Heart right ventricle (tissue), 16 donors: ENCODE results near the gene RNU6-8. TPM values are rescaled to one million over a fixed set of nuclear protein-coding genes. Genes with fewer than 3 reads are reported as not detected.

Experiments
- ATAC-seq, 8 donors: fragments of 200-7000 bp; cut with Tn5 transposase; one replicate each; pipeline ENCODE4 v1.9.1; 2020; ENCODE audit warnings: mild to moderate bottlenecking in 8 of 8, moderate library complexity in 8 of 8, moderate number of reproducible peaks in 1 of 8
- DNase-seq, 2 donors: peaks; one replicate each; pipeline ENCODE4 v3.0.0-alpha.2; 2020
- H3K27ac ChIP-seq, 10 donors: fragments of 200-600 bp; sonication (generic) in 2 of 10; one replicate each; pipeline versions ENCODE4 v1.5.0 to v1.8.0; 2020 to 2022; ENCODE audit warnings: mild to moderate bottlenecking in 3 of 10
- H3K27me3 ChIP-seq, 7 donors: fragments of 200-600 bp; one replicate each; pipeline ENCODE4 v1.8.0; 2021 to 2022; ENCODE audit warnings: mild to moderate bottlenecking in 2 of 7
- H3K36me3 ChIP-seq, 9 donors: fragments of 200-600 bp; sonication (generic) in 1 of 9; one replicate each; pipeline versions ENCODE4 v1.5.0 to v1.8.0; 2020 to 2022; ENCODE audit warnings: mild to moderate bottlenecking in 2 of 9
- H3K4me1 ChIP-seq, 9 donors: fragments of 200-600 bp; sonication (generic) in 1 of 9; one replicate each; pipeline versions ENCODE4 v1.5.0 to v1.8.0; 2020 to 2022; ENCODE audit warnings: mild to moderate bottlenecking in 4 of 9
- H3K4me3 ChIP-seq, 10 donors: fragments of 200-600 bp; sonication (generic) in 2 of 10; one replicate each; pipeline versions ENCODE4 v1.5.0 to v1.8.0; 2020 to 2022; ENCODE audit warnings: mild to moderate bottlenecking in 7 of 10, moderate library complexity in 2 of 10
- H3K9me3 ChIP-seq, 11 donors: fragments of 200-600 bp in 10 of 11; sonication (generic) in 2 of 11; one replicate each; pipeline versions ENCODE4 v1.5.0 to v1.8.0; 2013 to 2022; ENCODE audit warnings: mild to moderate bottlenecking in 2 of 11, control low read depth in 1 of 11, moderate library complexity in 1 of 11
- whole genome bisulfite sequencing, 2 donors: extraction: QIAGEN DNeasy Blood & Tissue Kit; methylation state at CpG; one replicate each; pipeline ENCODE4 v1.1.7; 2013; ENCODE audit warnings: inconsistent platforms in 1 of 2; 5-methylcytosine and 5-hydroxymethylcytosine counted together
- intact Hi-C, 10 donors: fragments of 100-400 bp; cut with DNase I; formaldehyde crosslinking; loops; one replicate each; pipeline versions ENCODE4 v1.11.1 to v1.14.2; 2022
- polyA plus RNA-seq, 2 donors: library from polyadenylated mRNA; stranded (reverse); fragments of 200-250 nt; gene quantifications; one replicate each; pipeline ENCODE4 v1.2.3, GENCODE V29; 2013
- total RNA-seq, 10 donors: library from RNA; stranded (reverse); fragmentation: NEBNext Ultra II Directional in 3 of 10; extraction: Animal tissue kit (Norgen Biotek cat#: 25700) in 3 of 10; gene quantifications; one replicate each; pipeline versions ENCODE4 v1.2.1 to v1.2.4, GENCODE V29; 2021 to 2023
- TF ChIP-seq, protein P1 (sequence below), 9 donors: fragments of 200-600 bp; sonication (generic) in 2 of 9; IDR thresholded peaks; one replicate each; pipeline versions ENCODE4 v1.5.0 to v1.8.0; 2021 to 2022; ENCODE audit warnings: antibody characterized with exemption in 9 of 9, mild to moderate bottlenecking in 5 of 9, moderate library complexity in 1 of 9
- donor health status: Arrhythmogenic right ventricular cardiomyopathy.
- donor health status: ischemic (EF 13 %, LVEDD 7.1; RV severe dilation, severe dysfunction).
- donor health status: healthy with polysubstance abuse.
- donor health status: DM: no; HTN: yes; CAD: no.
- donor health status: DM: no; HTN: no; CAD: no.
- donor health status: ischemic (EF 25% LVEDD 6.9; RV normal size, moderate dysfunction).
- donor health status: ischemic (EF 25% LVEDD 5.7; RV mildly dilated, moderate dysfunction).
- donor health status: healthy.
- donor health status: DM: yes; HTN: yes; CAD: no.
- donor health status: Ischemic cardiomyopathy.
- donor health status: ischemic (EF 35%, LVEDD 5.7; RV mildly dilated, moderate dysfunction).
- donor health status: nonischemic (EF 11% LVEDD 7.7; RV severe dilation, severe dysfunction).
- donor health status: DM: yes; HTN: yes; CAD: no.
- donor health status: PGD.
- donor health status: ischemic (EF 29% LVEDD 5.4; RV normal size, mild dysfunction).
- donor health status: nonischemic (EF 23%, LVEDD 6.1; RV moderate dilation, normal function).

Gene RNU6-8
- total and polyA plus RNA-seq, 12 donors: not detected

- no peak for DNase-seq
- 60 to 75% methylated on average over 1 of the region's 1 CpG for WGBS, 2 donors
- Histone ChIP-seq H3K27me3 (no peaks in the 10 kb centered on the region), H3K4me1 (peaks cover 0 to 38% (median 18%) of the 10 kb centered on the region in 9 donors), H3K4me3 (no peak overlapping the region), H3K9me3 (no peaks in the 10 kb centered on the region), H3K36me3 (no peaks in the 10 kb centered on the region), H3K27ac (peak overlapping the region in 2 of 10 donors; percentile 74 to 79)
- TF ChIP-seq, protein P1, sequence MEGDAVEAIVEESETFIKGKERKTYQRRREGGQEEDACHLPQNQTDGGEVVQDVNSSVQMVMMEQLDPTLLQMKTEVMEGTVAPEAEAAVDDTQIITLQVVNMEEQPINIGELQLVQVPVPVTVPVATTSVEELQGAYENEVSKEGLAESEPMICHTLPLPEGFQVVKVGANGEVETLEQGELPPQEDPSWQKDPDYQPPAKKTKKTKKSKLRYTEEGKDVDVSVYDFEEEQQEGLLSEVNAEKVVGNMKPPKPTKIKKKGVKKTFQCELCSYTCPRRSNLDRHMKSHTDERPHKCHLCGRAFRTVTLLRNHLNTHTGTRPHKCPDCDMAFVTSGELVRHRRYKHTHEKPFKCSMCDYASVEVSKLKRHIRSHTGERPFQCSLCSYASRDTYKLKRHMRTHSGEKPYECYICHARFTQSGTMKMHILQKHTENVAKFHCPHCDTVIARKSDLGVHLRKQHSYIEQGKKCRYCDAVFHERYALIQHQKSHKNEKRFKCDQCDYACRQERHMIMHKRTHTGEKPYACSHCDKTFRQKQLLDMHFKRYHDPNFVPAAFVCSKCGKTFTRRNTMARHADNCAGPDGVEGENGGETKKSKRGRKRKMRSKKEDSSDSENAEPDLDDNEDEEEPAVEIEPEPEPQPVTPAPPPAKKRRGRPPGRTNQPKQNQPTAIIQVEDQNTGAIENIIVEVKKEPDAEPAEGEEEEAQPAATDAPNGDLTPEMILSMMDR (IDR thresholded peaks at IDR 0.05): no peak
- intact Hi-C loops: no loop called here
- ATAC-seq: no peak
Measured at GRCh38 chr14:32233260-32233659, 30.2 kb upstream of the RNU6-8 start.

- intact Hi-C loops: no loop called here
- no peaks in the 10 kb centered on the region for H3K36me3 ChIP-seq
- ATAC-seq (no peak), DNase-seq (no peak)
- WGBS, 2 donors: 90 to 96% methylated on average over 1 of the region's 1 CpG
- peak overlapping the region in 5 of 10 donors; percentile 7 to 79 (median 25) for H3K27ac ChIP-seq
- H3K9me3 ChIP-seq: no peaks in the 10 kb centered on the region
- no peaks in the 10 kb centered on the region for H3K27me3 ChIP-seq
- H3K4me1 ChIP-seq: peaks cover 0 to 38% (median 18%) of the 10 kb centered on the region in 9 donors
- TF ChIP-seq, protein P1 (IDR thresholded peaks at IDR 0.05): no peak
- H3K4me3 ChIP-seq: no peak overlapping the region
Measured at GRCh38 chr14:32232481-32232880, 29.4 kb upstream of the RNU6-8 start.

- DNase-seq: no peak
- peak overlapping the region in 8 of 10 donors; percentile 31 to 81 (median 72) for H3K27ac ChIP-seq
- H3K4me3 ChIP-seq: no peak overlapping the region
- intact Hi-C loops: no loop called here
- H3K9me3 ChIP-seq: no peaks in the 10 kb centered on the region
- 68 to 90% methylated on average over 2 of the region's 2 CpGs for WGBS, 2 donors
- TF ChIP-seq, protein P1 (IDR thresholded peaks at IDR 0.05): no peak
- no peaks in the 10 kb centered on the region for H3K27me3 ChIP-seq
- H3K4me1 ChIP-seq: peaks cover 0 to 55% (median 21%) of the 10 kb centered on the region in 9 donors
- no peaks in the 10 kb centered on the region for H3K36me3 ChIP-seq
- ATAC-seq: peak in 6 of 8 donors; percentile 32 to 67 (median 48)
Measured at GRCh38 chr14:32230695-32231280, 27.7 kb upstream of the RNU6-8 start.

GRCh38 chr14:32230181-32230580 lies 27.1 kb upstream of the RNU6-8 start:
- DNase-seq: no peak
- peak in 7 of 8 donors; percentile 25 to 85 (median 70) for ATAC-seq

More at GRCh38 chr14:32230181-32230580, 27.1 kb upstream of the RNU6-8 start:
- Histone ChIP-seq H3K4me3 (no peak overlapping the region), H3K4me1 (peaks cover 0 to 61% (median 26%) of the 10 kb centered on the region in 9 donors), H3K36me3 (no peaks in the 10 kb centered on the region), H3K9me3 (no peaks in the 10 kb centered on the region), H3K27me3 (no peaks in the 10 kb centered on the region), H3K27ac (peak overlapping the region in 8 of 10 donors; percentile 31 to 81 (median 72))
- TF ChIP-seq, protein P1 (IDR thresholded peaks at IDR 0.05): no peak
- 9 to 21% methylated on average over 3 of the region's 3 CpGs for WGBS, 2 donors
- intact Hi-C loops: no loop called here
